ENCODE measurements around the gene TMIGD2.

DNA sequence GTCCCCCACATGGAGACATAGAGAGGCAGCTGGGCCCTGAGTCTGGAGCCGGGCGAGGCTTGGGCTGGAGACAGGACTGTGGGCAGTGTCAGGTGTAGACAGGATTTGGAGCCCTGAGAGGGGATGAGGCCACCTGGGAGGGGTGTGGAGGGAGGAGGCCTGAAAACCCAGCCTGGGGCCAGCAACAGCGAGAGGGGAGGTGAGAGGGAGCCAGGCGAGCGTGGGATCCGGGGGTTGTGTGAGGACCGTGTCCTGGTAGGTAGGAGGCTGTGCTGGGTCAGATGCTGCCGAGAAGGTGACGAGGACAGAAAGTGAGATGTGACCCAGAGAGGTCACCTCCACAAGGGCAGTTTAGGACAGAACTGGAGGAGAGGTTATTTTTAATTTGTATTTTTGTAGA, 48.5 kb upstream of the TMIGD2 start:
- TF ChIP-seq, protein P1, sequence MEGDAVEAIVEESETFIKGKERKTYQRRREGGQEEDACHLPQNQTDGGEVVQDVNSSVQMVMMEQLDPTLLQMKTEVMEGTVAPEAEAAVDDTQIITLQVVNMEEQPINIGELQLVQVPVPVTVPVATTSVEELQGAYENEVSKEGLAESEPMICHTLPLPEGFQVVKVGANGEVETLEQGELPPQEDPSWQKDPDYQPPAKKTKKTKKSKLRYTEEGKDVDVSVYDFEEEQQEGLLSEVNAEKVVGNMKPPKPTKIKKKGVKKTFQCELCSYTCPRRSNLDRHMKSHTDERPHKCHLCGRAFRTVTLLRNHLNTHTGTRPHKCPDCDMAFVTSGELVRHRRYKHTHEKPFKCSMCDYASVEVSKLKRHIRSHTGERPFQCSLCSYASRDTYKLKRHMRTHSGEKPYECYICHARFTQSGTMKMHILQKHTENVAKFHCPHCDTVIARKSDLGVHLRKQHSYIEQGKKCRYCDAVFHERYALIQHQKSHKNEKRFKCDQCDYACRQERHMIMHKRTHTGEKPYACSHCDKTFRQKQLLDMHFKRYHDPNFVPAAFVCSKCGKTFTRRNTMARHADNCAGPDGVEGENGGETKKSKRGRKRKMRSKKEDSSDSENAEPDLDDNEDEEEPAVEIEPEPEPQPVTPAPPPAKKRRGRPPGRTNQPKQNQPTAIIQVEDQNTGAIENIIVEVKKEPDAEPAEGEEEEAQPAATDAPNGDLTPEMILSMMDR (conservative IDR thresholded peaks at IDR 0.05; ENCODE audit: low read depth, low read length) = no peak
- TF ChIP-seq EZH2 (IDR thresholded peaks at IDR 0.05; ENCODE audit: low read length, unreplicated experiment) = no peak
